Subcutaneous abdominal adipose tissue (tissue), 5 donors: ENCODE results near the gene ENKUR.
"Not testable (repeated sequence)": the region's sequence is repeated elsewhere in the genome, so short reads cannot be mapped to it uniquely, and the experiment has no call there.

Source experiments
- H3K27ac ChIP-seq: one replicate; pipeline ENCODE4 v1.7.0; 2013; ENCODE audit warnings: low read depth, mild to moderate bottlenecking, inconsistent platforms, low read length, moderate library complexity
- H3K27me3 ChIP-seq, 5 donors: one replicate each; pipeline ENCODE4 v1.7.0; 2013; ENCODE audit warnings: low read length in 5 of 5, inconsistent platforms in 1 of 5; ENCODE audit not compliant: control insufficient read depth in 5 of 5, insufficient read depth in 4 of 5
- H3K36me3 ChIP-seq, 5 donors: one replicate each; pipeline ENCODE4 v1.7.0; 2013; ENCODE audit warnings: low read length in 5 of 5; ENCODE audit not compliant: control insufficient read depth in 5 of 5, insufficient read depth in 5 of 5
- H3K4me1 ChIP-seq, 5 donors: one replicate each; pipeline ENCODE4 v1.7.0; 2013; ENCODE audit warnings: low read length in 5 of 5, mild to moderate bottlenecking in 3 of 5, moderate library complexity in 1 of 5; ENCODE audit not compliant: control insufficient read depth in 5 of 5, insufficient read depth in 5 of 5
- H3K4me3 ChIP-seq, 5 donors: one replicate each; pipeline ENCODE4 v1.7.0; 2013; ENCODE audit warnings: low read length in 5 of 5, low read depth in 1 of 5
- H3K9ac ChIP-seq, 5 donors: one replicate each; pipeline ENCODE4 v1.7.0; 2013; ENCODE audit warnings: low read length in 5 of 5, mild to moderate bottlenecking in 4 of 5, moderate library complexity in 3 of 5
- H3K9me3 ChIP-seq, 5 donors: one replicate each; pipeline ENCODE4 v1.7.0; 2013; ENCODE audit warnings: low read length in 5 of 5; ENCODE audit not compliant: control insufficient read depth in 5 of 5
- donor health status: healthy.
- donor health status: healthy.
- donor health status: healthy.
- donor health status: healthy.
- donor health status: healthy.

ENKUR gene

GRCh38 chr10:25028711-25029110 is 12.8 kb upstream of the ENKUR start:
- H3K27me3 ChIP-seq = no peaks in the 10 kb centered on the region
- H3K4me3 ChIP-seq = no peak overlapping the region
- H3K27ac ChIP-seq = no peak overlapping the region
- H3K9ac ChIP-seq = no peak overlapping the region
- no peaks in the 10 kb centered on the region for H3K36me3 ChIP-seq
- H3K9me3 ChIP-seq = no peaks in the 10 kb centered on the region
- peaks cover 6 to 16% (median 15%) of the 10 kb centered on the region in 5 donors for H3K4me1 ChIP-seq

- no peaks in the 10 kb centered on the region for H3K9me3 ChIP-seq
- no peaks in the 10 kb centered on the region for H3K36me3 ChIP-seq
- no peak overlapping the region for H3K9ac ChIP-seq
- H3K4me1 ChIP-seq = peaks cover 6 to 28% (median 16%) of the 10 kb centered on the region in 5 donors
- no peaks in the 10 kb centered on the region for H3K27me3 ChIP-seq
- no peak overlapping the region for H3K4me3 ChIP-seq
- no peak overlapping the region for H3K27ac ChIP-seq
Observed at GRCh38 chr10:25026463-25026862, 10.5 kb upstream of the ENKUR start.

GRCh38 chr10:25024528-25024927 is 8.6 kb upstream of the ENKUR start:
- Histone ChIP-seq H3K9me3 (no peaks in the 10 kb centered on the region), H3K36me3 (no peaks in the 10 kb centered on the region), H3K27me3 (no peaks in the 10 kb centered on the region), H3K4me1 (peaks cover 6 to 28% (median 16%) of the 10 kb centered on the region in 5 donors), H3K27ac (peak overlapping the region; percentile 52), H3K4me3 (peak overlapping the region in 3 of 5 donors; percentile 18 to 34 (median 24)), H3K9ac (peak overlapping the region in 2 of 5 donors; percentile 22 to 35)

- H3K9ac ChIP-seq = no peak overlapping the region
- H3K27me3 ChIP-seq = no peaks in the 10 kb centered on the region
- H3K4me1 ChIP-seq = peaks cover 6 to 28% (median 16%) of the 10 kb centered on the region in 5 donors
- H3K9me3 ChIP-seq = no peaks in the 10 kb centered on the region
- no peak overlapping the region for H3K4me3 ChIP-seq
- peak overlapping the region; percentile 52 for H3K27ac ChIP-seq
- no peaks in the 10 kb centered on the region for H3K36me3 ChIP-seq
Observed at GRCh38 chr10:25023278-25023677, 7.3 kb upstream of the ENKUR start.

- H3K27ac ChIP-seq = no peak overlapping the region
- H3K4me3 ChIP-seq = no peak overlapping the region
- no peak overlapping the region for H3K9ac ChIP-seq
Observed at GRCh38 chr10:25018703-25019102, 2.7 kb upstream of the ENKUR start.

GRCh38 chr10:25017661-25018060 is 1.7 kb upstream of the ENKUR start:
- Histone ChIP-seq H3K9ac (peak overlapping the region in 2 of 5 donors; percentile 9 to 88), H3K4me1 (peaks cover 0 to 19% (median 19%) of the 10 kb centered on the region in 5 donors), H3K9me3 (no peaks in the 10 kb centered on the region), H3K27ac (peak overlapping the region; percentile 92), H3K4me3 (peak overlapping the region in 2 of 5 donors; percentile 91 to 94), H3K27me3 (no peaks in the 10 kb centered on the region), H3K36me3 (no peaks in the 10 kb centered on the region)

More at GRCh38 chr10:25018703-25019102, 2.7 kb upstream of the ENKUR start:
- H3K9me3 ChIP-seq = no peaks in the 10 kb centered on the region
- no peaks in the 10 kb centered on the region for H3K36me3 ChIP-seq
- no peaks in the 10 kb centered on the region for H3K27me3 ChIP-seq
- H3K4me1 ChIP-seq = peaks cover 0 to 25% (median 19%) of the 10 kb centered on the region in 5 donors

- peak overlapping the region; percentile 80 to 94 (median 84) for H3K4me3 ChIP-seq
- H3K27me3 ChIP-seq = no peaks in the 10 kb centered on the region
- no peaks in the 10 kb centered on the region for H3K9me3 ChIP-seq
- peaks cover 0 to 19% (median 16%) of the 10 kb centered on the region in 5 donors for H3K4me1 ChIP-seq
- H3K36me3 ChIP-seq = no peaks in the 10 kb centered on the region
- H3K9ac ChIP-seq = peak overlapping the region; percentile 9 to 88 (median 78)
- H3K27ac ChIP-seq = peak overlapping the region; percentile 92
Observed at GRCh38 chr10:25017154-25017590, 1.2 kb upstream of the ENKUR start.

- Histone ChIP-seq H3K27ac (peak within 1 kb of the TSS; percentile 92), H3K4me1 (peaks cover 0 to 19% (median 16%) of the 10 kb centered on the region in 5 donors), H3K27me3 (no peaks in the 10 kb centered on the region), H3K9me3 (no peaks in the 10 kb centered on the region), H3K4me3 (peak within 1 kb of the TSS; percentile 80 to 94 (median 84)), H3K9ac (peak within 1 kb of the TSS; percentile 73 to 88 (median 78)), H3K36me3 (no peaks in the 10 kb centered on the region)
Observed at GRCh38 chr10:25016376-25017153, 607 bp upstream of the ENKUR start, which contains the start of gene THNSL1. THNSL1 (plus strand) TSS chr10:25016612; CDS start chr10:25023224, 6,612 bp downstream.

GRCh38 chr10:25014579-25014978 is 1.4 kb downstream of the ENKUR start:
- no peak overlapping the region for H3K9ac ChIP-seq
- no peaks in the 10 kb centered on the region for H3K27me3 ChIP-seq
- no peak overlapping the region for H3K4me3 ChIP-seq
- no peaks in the 10 kb centered on the region for H3K36me3 ChIP-seq
- peaks cover 0 to 19% (median 16%) of the 10 kb centered on the region in 5 donors for H3K4me1 ChIP-seq
- H3K27ac ChIP-seq = no peak overlapping the region
- no peaks in the 10 kb centered on the region for H3K9me3 ChIP-seq

- not testable (repeated sequence) for H3K9me3 ChIP-seq, H3K9ac ChIP-seq, H3K27me3 ChIP-seq, H3K36me3 ChIP-seq, H3K4me3 ChIP-seq, H3K27ac ChIP-seq
- peaks cover 0 to 11% (median 9%) of the 10 kb centered on the region in 5 donors for H3K4me1 ChIP-seq
Observed at GRCh38 chr10:25011591-25011990, 4.4 kb downstream of the ENKUR start.
